Upper lobe of left lung (tissue), 4 donors: Measurements from ENCODE around the gene THBS2.

Source experiments
- POLR2A ChIP-seq, 4 donors: fragments of 450-650 bp; IDR thresholded peaks; one replicate each; pipeline ENCODE4 v1.5.1; 2016 to 2017; ENCODE audit warnings: antibody characterized with exemption in 4 of 4, mild to moderate bottlenecking in 2 of 4
- TF ChIP-seq, protein P1 (sequence below), 6 experiments: fragments of 450-650 bp in 4 of 6; fragments of 200-600 bp in 2 of 6; sonication (generic) in 2 of 6; IDR thresholded peaks; one replicate each; pipeline ENCODE4 v1.5.1; 2016 to 2019; ENCODE audit warnings: antibody characterized with exemption in 6 of 6

DNA sequence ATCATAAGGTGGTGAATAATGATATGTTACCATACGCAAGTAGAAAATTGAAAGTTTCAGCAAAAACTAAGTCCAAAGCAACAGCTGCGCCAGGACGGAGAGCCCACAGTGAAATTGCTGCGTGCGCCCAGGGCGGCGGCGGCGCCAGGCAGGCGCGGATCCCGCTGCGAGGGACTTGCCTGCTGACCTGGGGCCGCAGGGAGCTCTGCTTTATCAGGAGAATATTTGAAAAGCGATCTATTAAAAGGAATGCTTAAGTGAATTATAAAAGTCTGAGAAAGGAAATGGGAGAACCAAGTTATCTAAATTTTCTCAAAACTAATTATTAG lies 85.4 kb downstream of the THBS2 start:
- TF ChIP-seq, protein P1, sequence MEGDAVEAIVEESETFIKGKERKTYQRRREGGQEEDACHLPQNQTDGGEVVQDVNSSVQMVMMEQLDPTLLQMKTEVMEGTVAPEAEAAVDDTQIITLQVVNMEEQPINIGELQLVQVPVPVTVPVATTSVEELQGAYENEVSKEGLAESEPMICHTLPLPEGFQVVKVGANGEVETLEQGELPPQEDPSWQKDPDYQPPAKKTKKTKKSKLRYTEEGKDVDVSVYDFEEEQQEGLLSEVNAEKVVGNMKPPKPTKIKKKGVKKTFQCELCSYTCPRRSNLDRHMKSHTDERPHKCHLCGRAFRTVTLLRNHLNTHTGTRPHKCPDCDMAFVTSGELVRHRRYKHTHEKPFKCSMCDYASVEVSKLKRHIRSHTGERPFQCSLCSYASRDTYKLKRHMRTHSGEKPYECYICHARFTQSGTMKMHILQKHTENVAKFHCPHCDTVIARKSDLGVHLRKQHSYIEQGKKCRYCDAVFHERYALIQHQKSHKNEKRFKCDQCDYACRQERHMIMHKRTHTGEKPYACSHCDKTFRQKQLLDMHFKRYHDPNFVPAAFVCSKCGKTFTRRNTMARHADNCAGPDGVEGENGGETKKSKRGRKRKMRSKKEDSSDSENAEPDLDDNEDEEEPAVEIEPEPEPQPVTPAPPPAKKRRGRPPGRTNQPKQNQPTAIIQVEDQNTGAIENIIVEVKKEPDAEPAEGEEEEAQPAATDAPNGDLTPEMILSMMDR (IDR thresholded peaks at IDR 0.05), result no peak
- TF ChIP-seq POLR2A (IDR thresholded peaks at IDR 0.05), result no peak
